Activated naive CD4-positive, alpha-beta T cell treated with anti-CD3 and anti-CD28 coated beads, Interleukin-2, amount 50 U/mL, for 72 hours (primary cell): Measurements from ENCODE around the gene TRAF3IP1. TPM values are rescaled to one million over a fixed set of nuclear protein-coding genes. Genes with fewer than 3 reads are reported as not detected.
"Not testable (repeated sequence)": the region's sequence is repeated elsewhere in the genome, so short reads cannot be mapped to it uniquely, and the experiment has no call there.

Source experiments
- ATAC-seq, 2 donors: fragments of 150-1000 bp; cut with Tn5 transposase; 2 replicates each; pipeline ENCODE4 v1.10.0; 2021; ENCODE audit warnings: mild to moderate bottlenecking in 2 of 2, moderate library complexity in 2 of 2
- DNase-seq, 2 donors: peaks; one replicate each; pipeline ENCODE4 v3.0.0; 2021 to 2022; ENCODE audit warnings: low spot score in 2 of 2
- H3K27ac Mint-ChIP-seq, 2 donors: one replicate each; pipeline ENCODE4 v1.8.0; 2022; ENCODE audit warnings: mild to moderate bottlenecking in 2 of 2, mixed read lengths in 2 of 2
- H3K36me3 Mint-ChIP-seq, 2 donors: one replicate each; pipeline ENCODE4 v1.8.0; 2022; ENCODE audit warnings: mixed read lengths in 2 of 2
- H3K9me3 Mint-ChIP-seq, 2 donors: one replicate each; pipeline ENCODE4 v1.8.0; 2022; ENCODE audit warnings: mixed read lengths in 2 of 2
- total RNA-seq, 2 donors: library from RNA; stranded (reverse); gene quantifications; one replicate each; pipeline ENCODE4 v1.2.3, GENCODE V29; 2022

TRAF3IP1 gene
- total RNA-seq, 2 donors from 2014 or later: 1.0 to 11.7 TPM

GRCh38 chr2:238325694-238326093 is 5.4 kb downstream of the TRAF3IP1 start:
- peaks cover 10 to 15% of the 10 kb centered on the region in 2 donors for H3K36me3 Mint-ChIP-seq
- DNase-seq (no peak), ATAC-seq (no peak)
- H3K9me3 Mint-ChIP-seq: no peaks in the 10 kb centered on the region
- peak overlapping the region in 1 of 2 donors; percentile 12 for H3K27ac Mint-ChIP-seq

GRCh38 chr2:238326801-238327365 is 6.6 kb downstream of the TRAF3IP1 start:
- peaks cover 10 to 15% of the 10 kb centered on the region in 2 donors for H3K36me3 Mint-ChIP-seq
- ATAC-seq: no peak
- no peaks in the 10 kb centered on the region for H3K9me3 Mint-ChIP-seq
- no peak overlapping the region for H3K27ac Mint-ChIP-seq
- DNase-seq: no peak

DNA sequence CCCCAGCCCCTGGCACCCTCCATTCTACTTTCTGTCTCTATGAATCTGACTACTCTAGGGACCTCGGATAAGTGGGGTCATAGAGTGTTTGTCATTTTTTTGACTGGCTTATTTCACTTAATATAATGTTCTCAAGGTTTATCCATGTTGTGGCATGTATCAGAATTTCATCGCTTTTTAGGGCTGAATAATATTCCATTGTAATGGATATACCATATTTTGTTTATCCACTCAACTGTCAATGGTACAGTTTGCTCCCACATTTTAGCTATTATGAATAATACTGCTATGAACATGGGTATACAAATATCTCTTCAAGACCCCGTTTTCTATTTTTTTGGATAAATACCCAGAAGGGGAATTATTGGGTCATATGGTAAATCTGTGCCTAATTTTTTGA is 7.4 kb downstream of the TRAF3IP1 start:
- H3K27ac Mint-ChIP-seq: no peak overlapping the region
- DNase-seq (no peak), ATAC-seq (no peak)
- no peaks in the 10 kb centered on the region for H3K9me3 Mint-ChIP-seq
- H3K36me3 Mint-ChIP-seq: peaks cover 10 to 15% of the 10 kb centered on the region in 2 donors

DNA sequence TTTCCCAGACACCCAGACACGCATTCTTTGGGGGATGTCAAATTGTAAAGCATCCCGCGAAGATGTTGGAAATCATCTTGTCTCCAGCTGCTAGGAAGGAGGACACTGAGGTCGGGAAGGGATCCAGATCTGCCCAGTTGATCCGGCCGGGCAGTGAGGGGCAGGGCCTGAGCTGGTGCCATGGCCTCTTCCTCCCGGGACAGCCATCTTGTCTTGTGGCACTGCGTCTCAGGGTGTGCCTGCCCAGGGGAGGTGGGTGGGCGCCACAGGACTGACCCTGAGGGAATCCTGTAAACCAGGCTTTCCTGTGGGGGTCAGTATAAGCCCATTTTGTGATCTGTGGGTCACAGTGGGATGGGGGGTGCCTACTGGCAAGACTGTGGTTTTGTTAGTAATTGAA is 10.1 kb downstream of the TRAF3IP1 start:
- Mint-ChIP-seq H3K9me3 (no peaks in the 10 kb centered on the region), H3K36me3 (peaks cover 10 to 15% of the 10 kb centered on the region in 2 donors), H3K27ac (no peak overlapping the region)
- no peak for DNase-seq
- ATAC-seq: no peak

DNA sequence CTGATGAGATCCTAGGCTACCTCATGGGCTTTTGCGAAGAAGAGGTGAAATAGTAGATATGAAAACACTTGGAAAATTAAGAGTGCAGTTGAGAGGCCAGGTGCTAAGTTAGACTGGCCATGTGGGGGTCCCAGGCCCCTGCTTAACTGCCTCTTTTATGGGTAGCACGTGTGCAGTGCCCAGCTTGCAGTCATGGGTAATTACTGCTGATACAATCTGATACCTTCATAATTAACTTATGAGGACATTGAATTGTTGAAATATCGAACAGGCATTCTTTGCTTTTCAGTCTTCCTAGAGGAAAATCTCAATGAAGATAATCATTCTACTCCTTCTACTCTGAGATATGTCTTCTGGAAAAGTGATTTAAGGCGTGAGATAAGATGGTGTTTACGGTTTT is 11.6 kb downstream of the TRAF3IP1 start:
- no peaks in the 10 kb centered on the region for H3K9me3 Mint-ChIP-seq
- H3K36me3 Mint-ChIP-seq: peaks cover 10 to 15% of the 10 kb centered on the region in 2 donors
- ATAC-seq (no peak), DNase-seq (no peak)
- peak overlapping the region in 1 of 2 donors; percentile 26 for H3K27ac Mint-ChIP-seq

- Mint-ChIP-seq H3K36me3 (no peaks in the 10 kb centered on the region), H3K9me3 (no peaks in the 10 kb centered on the region), H3K27ac (no peak overlapping the region)
- no peak for DNase-seq
- ATAC-seq: no peak
These were observed 14.6 kb downstream of the TRAF3IP1 start for GRCh38 chr2:238334885-238335284.

DNA sequence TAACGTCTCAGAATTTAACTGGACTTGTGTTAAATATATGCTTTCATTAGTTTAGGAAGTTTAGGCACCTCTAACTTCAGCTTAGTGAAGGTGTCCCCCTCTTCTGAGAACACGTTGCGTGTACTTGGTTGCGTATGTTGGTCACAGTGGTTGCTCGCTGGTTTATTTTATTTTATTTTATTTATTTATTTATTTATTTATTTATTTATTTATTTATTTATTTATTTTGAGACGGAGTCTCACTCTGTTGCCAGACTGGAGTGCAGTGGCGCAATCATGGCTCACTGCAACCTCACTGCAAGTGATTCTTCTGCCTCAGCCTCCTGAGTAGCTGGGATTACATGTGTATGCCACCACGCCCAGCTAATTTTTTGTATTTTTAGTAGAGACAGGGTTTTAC is 15.3 kb downstream of the TRAF3IP1 start:
- not testable (repeated sequence) for H3K27ac Mint-ChIP-seq, ATAC-seq, DNase-seq, H3K9me3 Mint-ChIP-seq, H3K36me3 Mint-ChIP-seq

- ATAC-seq: no peak
- DNase-seq: no peak
- no peak overlapping the region for H3K27ac Mint-ChIP-seq
- no peaks in the 10 kb centered on the region for H3K9me3 Mint-ChIP-seq
- H3K36me3 Mint-ChIP-seq: no peaks in the 10 kb centered on the region
These were observed 15.8 kb downstream of the TRAF3IP1 start for GRCh38 chr2:238336151-238336550.

- H3K27ac Mint-ChIP-seq: peak overlapping the region in 1 of 2 donors; percentile 78
These were observed 16.6 kb downstream of the TRAF3IP1 start for GRCh38 chr2:238336793-238337444.

DNA sequence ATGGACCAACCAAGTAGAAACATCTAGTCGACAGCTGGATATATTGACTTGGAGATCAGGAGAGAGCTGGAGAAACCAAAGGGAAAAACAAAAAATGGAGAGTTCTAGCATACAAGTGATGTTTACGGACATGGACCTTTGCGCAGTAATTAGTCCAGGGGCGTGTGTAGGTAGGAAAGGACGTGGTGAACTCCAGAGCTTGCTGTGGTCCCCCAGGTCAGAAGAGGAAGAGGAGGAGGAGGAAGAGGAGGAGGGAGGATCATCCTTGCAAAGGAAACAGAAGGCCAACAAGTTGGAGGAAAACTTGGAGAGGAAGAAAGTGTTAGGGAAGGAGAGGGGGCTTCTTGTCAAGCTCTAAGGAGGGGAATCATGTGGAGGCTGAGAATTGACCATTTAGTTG is 17.5 kb downstream of the TRAF3IP1 start:
- ATAC-seq (no peak), DNase-seq (no peak)
- no peak overlapping the region for H3K27ac Mint-ChIP-seq
- H3K9me3 Mint-ChIP-seq: no peaks in the 10 kb centered on the region
- no peaks in the 10 kb centered on the region for H3K36me3 Mint-ChIP-seq

More at GRCh38 chr2:238336793-238337444, 16.6 kb downstream of the TRAF3IP1 start:
- H3K36me3 Mint-ChIP-seq: no peaks in the 10 kb centered on the region
- DNase-seq: no peak
- ATAC-seq: no peak
- H3K9me3 Mint-ChIP-seq: no peaks in the 10 kb centered on the region

DNA sequence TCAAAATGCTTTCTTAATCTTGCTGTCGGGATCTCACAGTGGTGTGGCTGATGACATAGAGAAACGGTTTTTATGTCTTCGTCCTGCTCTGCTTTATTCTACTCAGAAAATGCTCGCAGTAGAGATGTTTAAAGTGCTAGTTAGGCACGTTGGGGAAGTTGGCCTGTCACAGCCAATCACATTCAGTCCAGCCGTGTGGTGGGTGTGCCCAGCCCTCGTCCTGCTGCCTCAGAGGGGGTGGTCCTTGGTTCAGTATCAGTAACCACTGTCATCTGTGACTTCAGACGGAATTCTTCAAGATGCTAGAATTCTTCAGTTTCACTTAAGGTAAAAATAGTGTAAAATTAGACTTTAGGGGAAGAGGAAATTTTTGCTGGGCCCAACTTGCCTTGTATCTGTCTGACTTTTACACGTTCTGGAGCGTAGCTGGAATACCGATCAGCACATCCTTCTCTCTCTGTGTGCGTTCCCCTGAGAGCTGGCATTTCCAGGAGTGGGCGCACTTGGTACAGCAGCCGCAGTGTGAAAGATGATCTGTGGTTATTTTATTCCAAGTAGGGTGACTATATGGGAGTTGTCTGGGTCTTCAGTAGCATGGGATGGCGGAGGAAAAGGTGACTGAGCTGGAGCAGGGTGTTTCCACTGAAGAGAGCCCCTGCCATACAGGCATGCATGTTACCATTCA is 18.5 kb downstream of the TRAF3IP1 start:
- H3K36me3 Mint-ChIP-seq: no peaks in the 10 kb centered on the region
- no peak overlapping the region for H3K27ac Mint-ChIP-seq
- no peak for DNase-seq
- no peak for ATAC-seq
- H3K9me3 Mint-ChIP-seq: no peaks in the 10 kb centered on the region

- DNase-seq (no peak), ATAC-seq (no peak)
- no peaks in the 10 kb centered on the region for H3K9me3 Mint-ChIP-seq
- H3K36me3 Mint-ChIP-seq: no peaks in the 10 kb centered on the region
- no peak overlapping the region for H3K27ac Mint-ChIP-seq
These were observed 19.1 kb downstream of the TRAF3IP1 start for GRCh38 chr2:238339395-238339780.

DNA sequence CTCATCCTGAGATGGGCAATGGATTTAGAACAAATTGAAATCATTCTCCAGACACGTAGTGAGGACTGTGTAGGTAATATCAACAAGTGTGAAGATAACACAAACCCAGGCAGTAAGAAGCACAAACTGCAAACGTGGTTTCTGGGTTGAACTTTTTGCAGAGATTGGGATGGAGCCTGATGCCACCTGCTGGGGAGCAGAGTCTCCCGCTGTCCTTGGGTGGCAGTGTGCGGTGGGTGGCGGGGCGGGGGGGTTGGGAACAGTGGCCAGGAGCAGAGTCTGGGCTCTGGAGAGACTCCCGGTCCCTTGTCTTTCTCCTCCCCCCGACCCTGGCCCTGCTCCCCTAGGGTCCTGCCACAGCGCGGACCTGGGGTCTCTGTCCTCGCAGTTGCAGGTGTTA is 19.5 kb downstream of the TRAF3IP1 start:
- ATAC-seq (no peak), DNase-seq (no peak)
- no peaks in the 10 kb centered on the region for H3K9me3 Mint-ChIP-seq
- no peaks in the 10 kb centered on the region for H3K36me3 Mint-ChIP-seq
- no peak overlapping the region for H3K27ac Mint-ChIP-seq

- no peak overlapping the region for H3K27ac Mint-ChIP-seq
- no peak for ATAC-seq
- H3K36me3 Mint-ChIP-seq: no peaks in the 10 kb centered on the region
- H3K9me3 Mint-ChIP-seq: no peaks in the 10 kb centered on the region
- DNase-seq: no peak
These were observed 21.2 kb downstream of the TRAF3IP1 start for GRCh38 chr2:238341536-238341935.

DNA sequence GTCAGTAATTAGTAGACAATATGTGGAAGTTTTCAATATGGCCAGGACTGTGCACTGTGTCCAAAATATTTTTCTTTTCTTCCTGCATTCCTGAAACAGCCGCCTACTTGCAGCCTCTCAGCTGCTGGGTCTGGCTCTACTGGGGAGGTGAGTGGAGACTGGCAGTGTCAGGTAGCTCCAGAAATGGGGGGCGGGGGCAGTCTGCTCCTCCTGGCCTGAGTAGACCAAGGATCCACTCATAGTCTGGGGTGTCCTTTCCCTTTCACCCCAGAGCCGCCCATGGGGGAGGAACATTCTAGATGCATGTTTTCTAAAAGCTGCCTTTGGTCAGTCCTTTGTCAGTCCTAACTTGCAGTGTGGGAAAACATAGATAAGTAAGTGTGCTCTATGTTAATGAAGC is 23.7 kb downstream of the TRAF3IP1 start:
- Mint-ChIP-seq H3K27ac (no peak overlapping the region), H3K36me3 (no peaks in the 10 kb centered on the region), H3K9me3 (no peaks in the 10 kb centered on the region)
- no peak for DNase-seq
- ATAC-seq: no peak

DNA sequence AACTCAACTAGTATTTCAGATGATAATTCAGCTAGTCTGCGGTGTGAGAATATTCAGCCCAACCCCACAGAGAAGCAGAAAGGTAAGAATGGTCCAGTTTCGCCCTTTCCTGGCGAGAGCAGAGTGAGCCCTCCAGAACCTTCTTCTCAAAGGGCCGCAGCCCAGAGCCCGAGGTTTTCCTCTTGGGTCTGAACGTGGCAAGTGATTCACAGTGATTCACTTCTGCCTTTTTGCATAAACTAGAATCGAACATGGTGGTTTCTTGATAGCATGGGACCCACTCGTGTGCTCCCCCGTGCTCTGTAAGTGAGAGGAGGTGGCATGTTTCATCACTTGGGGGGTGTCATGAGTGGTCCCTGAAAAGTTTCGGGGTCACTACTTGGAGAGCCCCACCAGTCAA is 24.2 kb downstream of the TRAF3IP1 start:
- H3K9me3 Mint-ChIP-seq: no peaks in the 10 kb centered on the region
- no peak overlapping the region for H3K27ac Mint-ChIP-seq
- no peaks in the 10 kb centered on the region for H3K36me3 Mint-ChIP-seq
- no peak for DNase-seq
- ATAC-seq: peak in 1 of 2 donors; percentile 26

DNA sequence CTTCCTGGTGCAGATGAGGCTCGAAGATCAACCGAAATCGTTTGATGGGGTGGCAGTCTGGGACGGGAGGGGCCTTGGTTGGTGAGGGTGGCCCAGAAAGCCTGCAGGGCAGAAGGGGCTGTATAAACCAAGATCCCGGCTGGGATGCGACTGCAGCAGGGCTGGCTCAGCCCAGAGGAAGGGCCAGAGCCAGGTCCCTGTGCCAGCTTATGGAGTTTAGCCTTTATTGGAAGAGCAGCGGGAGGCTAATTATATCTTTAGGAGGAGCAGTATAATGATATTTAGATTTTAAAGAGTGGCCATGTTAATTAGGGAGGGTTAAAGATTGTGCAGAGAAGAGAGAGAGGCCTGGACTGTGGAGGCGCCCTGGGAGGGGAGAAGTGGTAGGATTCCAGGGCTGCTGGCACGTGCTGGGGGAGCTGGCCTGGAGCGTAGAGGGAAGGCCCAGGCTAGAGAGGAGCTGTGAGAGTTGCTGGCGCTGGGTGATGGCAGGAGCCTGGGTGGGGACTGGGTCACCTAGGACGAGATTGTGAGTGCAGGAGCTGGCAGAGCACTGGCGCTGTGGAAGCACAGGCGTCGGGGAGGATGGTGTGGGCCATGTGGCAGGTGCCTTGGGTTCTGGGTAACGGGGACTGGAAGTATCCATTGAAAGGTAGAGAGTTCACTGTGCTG is 25.1 kb downstream of the TRAF3IP1 start:
- DNase-seq: no peak
- Mint-ChIP-seq H3K36me3 (no peaks in the 10 kb centered on the region), H3K27ac (peak overlapping the region in 1 of 2 donors; percentile 16), H3K9me3 (no peaks in the 10 kb centered on the region)
- no peak for ATAC-seq
